H1 (cell line): ENCODE measurements around the gene LDLRAP1. TPM values are rescaled to one million over a fixed set of nuclear protein-coding genes. Genes with fewer than 3 reads are reported as not detected.
A peak's percentile ranks its signal among the peaks of the same experiment; 100 is the strongest.

Source experiments
- CTCF ChIA-PET: fragments of 300-600 bp; sonication (Branson Sonifier 250); formaldehyde crosslinking; loops from one replicate; lab custom pipeline; 2021; ENCODE audit not compliant: partially characterized antibody; lab: Charles Lee
- POLR2A ChIA-PET: fragments of 300-600 bp; sonication (Branson Sonifier 250); formaldehyde crosslinking; loops from one replicate; lab custom pipeline; 2021; ENCODE audit warnings: inconsistent platforms; ENCODE audit not compliant: partially characterized antibody; lab: Charles Lee
- DNase-seq, 2 experiments: peaks; one replicate each; pipeline versions ENCODE4 v3.0.0 to v3.0.0-alpha.2; 2010 to 2022; ENCODE audit warnings: low spot score in 2 of 2, low read depth in 1 of 2, mixed read lengths in 1 of 2
- FAIRE-seq: peaks from 2 replicates; lab custom pipeline; 2011; peaks lifted over from hg19 to GRCh38; lab: Jason Lieb, UNC
- H2AFZ ChIP-seq: 2 replicates; pipeline ENCODE4 v1.8.1; 2012; ENCODE audit warnings: low read length, inconsistent platforms
- H2AK5ac ChIP-seq: 2 replicates; pipeline ENCODE4 v1.6.1; 2013; ENCODE audit warnings: low read depth, low read length
- H2BK120ac ChIP-seq: replicated peaks from 2 replicates; pipeline ENCODE3; 2013; ENCODE audit warnings: low read depth, low read length, inconsistent platforms
- H2BK12ac ChIP-seq: 2 replicates; pipeline ENCODE4 v1.6.1; 2013; ENCODE audit warnings: low read depth, low read length
- H2BK15ac ChIP-seq: 2 replicates; pipeline ENCODE4 v1.6.1; 2013; ENCODE audit warnings: low read length
- H2BK20ac ChIP-seq: 2 replicates; pipeline ENCODE4 v1.6.1; 2013; ENCODE audit warnings: low read length
- H2BK5ac ChIP-seq: 2 replicates; pipeline ENCODE4 v1.6.1; 2013; ENCODE audit warnings: low read depth, low read length
- H3K14ac ChIP-seq: 2 replicates; pipeline ENCODE4 v1.6.1; 2013; ENCODE audit warnings: inconsistent platforms; ENCODE audit not compliant: insufficient read length
- H3K18ac ChIP-seq: 2 replicates; pipeline ENCODE4 v1.6.1; 2013; ENCODE audit warnings: low read length; ENCODE audit errors: extremely low read depth
- H3K23ac ChIP-seq: 2 replicates; pipeline ENCODE4 v1.6.1; 2013; ENCODE audit warnings: inconsistent platforms; ENCODE audit not compliant: insufficient read length
- H3K23me2 ChIP-seq: 2 replicates; pipeline ENCODE4 v1.6.1; 2013; ENCODE audit warnings: low read depth, low read length
- H3K27ac ChIP-seq: 2 replicates; pipeline ENCODE4 v1.6.1; 2011; ENCODE audit warnings: low read depth, low read length, inconsistent platforms
- H3K27me3 ChIP-seq, 4 experiments: replicated peaks in 1 of 4; 1 replicate in 1 of 4; 2 replicates in 3 of 4; pipeline versions ENCODE4 v1.6.1 to v1.8.1; 2011 to 2013; ENCODE audit warnings: low read length in 3 of 4, mild to moderate bottlenecking in 3 of 4, inconsistent platforms in 2 of 4, mixed read lengths in 2 of 4, moderate library complexity in 1 of 4; ENCODE audit not compliant: control insufficient read depth in 3 of 4, insufficient read depth in 3 of 4; ENCODE audit errors: extremely low read depth in 1 of 4
- H3K36me3 ChIP-seq, 4 experiments: 2 replicates each; pipeline versions ENCODE4 v1.6.1 to v1.8.1; 2011 to 2013; ENCODE audit warnings: mild to moderate bottlenecking in 4 of 4, low read length in 3 of 4, moderate library complexity in 2 of 4, control low read depth in 1 of 4, inconsistent platforms in 1 of 4; ENCODE audit not compliant: insufficient read depth in 4 of 4, control insufficient read depth in 2 of 4
- H3K4ac ChIP-seq: replicated peaks from 2 replicates; pipeline ENCODE3; 2013; ENCODE audit warnings: low read length, low read depth, mixed read lengths, inconsistent platforms; ENCODE audit not compliant: insufficient read length
- H3K4me1 ChIP-seq, 4 experiments: replicated peaks in 1 of 4; 1 replicate in 1 of 4; 2 replicates in 3 of 4; pipeline versions ENCODE4 v1.6.1 to v1.8.1; 2011 to 2013; ENCODE audit warnings: low read length in 3 of 4, inconsistent platforms in 2 of 4, mixed read lengths in 1 of 4; ENCODE audit not compliant: insufficient read depth in 4 of 4, control insufficient read depth in 3 of 4
- H3K4me2 ChIP-seq, 2 experiments: 2 replicates each; pipeline versions ENCODE4 v1.6.1 to v1.8.1; 2011 to 2013; ENCODE audit warnings: low read depth in 2 of 2, low read length in 2 of 2, control low read depth in 1 of 2, inconsistent platforms in 1 of 2, mild to moderate bottlenecking in 1 of 2; ENCODE audit not compliant: insufficient read depth in 1 of 2
- H3K4me3 ChIP-seq, 4 experiments: fragments of 200-600, 300-600 bp in 1 of 4; sonication (generic), shearing (Covaris generic), sonication (Bioruptor Twin) in 1 of 4; 2 replicates each; pipeline versions ENCODE4 v1.5.1 to v1.8.1; 2011 to 2016; ENCODE audit warnings: low read length in 4 of 4, low read depth in 3 of 4, control low read depth in 2 of 4, inconsistent platforms in 2 of 4, mild to moderate bottlenecking in 2 of 4, mixed read lengths in 1 of 4, moderate library complexity in 1 of 4; ENCODE audit not compliant: insufficient read depth in 2 of 4; ENCODE audit errors: extremely low read depth in 1 of 4
- H3K56ac ChIP-seq: replicated peaks from 2 replicates; pipeline ENCODE3; 2013; ENCODE audit warnings: low read depth, mild to moderate bottlenecking, mixed read lengths, low read length, inconsistent platforms; ENCODE audit not compliant: insufficient read length
- H3K79me1 ChIP-seq: 2 replicates; pipeline ENCODE4 v1.6.1; 2013; ENCODE audit warnings: low read depth, low read length, control low read depth
- H3K79me2 ChIP-seq, 2 experiments: 2 replicates each; pipeline versions ENCODE4 v1.6.1 to v1.8.1; 2012 to 2013; ENCODE audit warnings: low read length in 2 of 2, mild to moderate bottlenecking in 2 of 2, inconsistent platforms in 1 of 2; ENCODE audit not compliant: insufficient read depth in 2 of 2, control insufficient read depth in 1 of 2
- H3K9ac ChIP-seq, 4 experiments: replicated peaks in 1 of 4; 1 replicate in 1 of 4; 2 replicates in 3 of 4; pipeline versions ENCODE4 v1.6.1 to v1.8.1; 2011 to 2013; ENCODE audit warnings: low read depth in 3 of 4, low read length in 3 of 4, control low read depth in 2 of 4, mild to moderate bottlenecking in 2 of 4, moderate library complexity in 2 of 4, inconsistent platforms in 1 of 4; ENCODE audit errors: extremely low read depth in 1 of 4
- H3K9me3 ChIP-seq, 2 experiments: 2 replicates each; pipeline versions ENCODE4 v1.6.1 to v1.8.1; 2012 to 2013; ENCODE audit warnings: mild to moderate bottlenecking in 2 of 2, moderate library complexity in 2 of 2, control low read depth in 1 of 2, inconsistent platforms in 1 of 2, low read depth in 1 of 2, low read length in 1 of 2, mixed read lengths in 1 of 2; ENCODE audit not compliant: insufficient read depth in 2 of 2
- H4K20me1 ChIP-seq, 2 experiments: replicated peaks in 1 of 2; 2 replicates each; pipeline versions ENCODE3 to v1.8.1; 2011 to 2013; ENCODE audit warnings: inconsistent platforms in 2 of 2, low read length in 2 of 2, mild to moderate bottlenecking in 1 of 2; ENCODE audit not compliant: insufficient read depth in 2 of 2, control insufficient read depth in 1 of 2
- H4K5ac ChIP-seq: 2 replicates; pipeline ENCODE4 v1.6.1; 2013; ENCODE audit warnings: low read length, low read depth, mixed read lengths, inconsistent platforms; ENCODE audit not compliant: insufficient read length
- H4K8ac ChIP-seq: 2 replicates; pipeline ENCODE4 v1.8.0; 2013; ENCODE audit warnings: mild to moderate bottlenecking, moderate library complexity, low read length, inconsistent platforms; ENCODE audit not compliant: insufficient read depth; ENCODE audit errors: extremely low read depth
- H4K91ac ChIP-seq: replicated peaks from 2 replicates; pipeline ENCODE3; 2013; ENCODE audit warnings: low read length, mixed read lengths, inconsistent platforms; ENCODE audit not compliant: insufficient read length
- BRCA1 ChIP-seq: IDR thresholded peaks from 2 replicates; pipeline ENCODE4 v1.6.1; 2012; ENCODE audit warnings: low read depth, low read length, improper control_type of control experiment
- EGR1 ChIP-seq: IDR thresholded peaks from 2 replicates; pipeline ENCODE4 v1.6.1; 2011; ENCODE audit warnings: low read depth, low read length, borderline replicate concordance
- EZH2 ChIP-seq: fragments of 200-600 bp; sonication (generic); IDR thresholded peaks from 2 replicates; pipeline ENCODE4 v1.7.1; 2012; ENCODE audit warnings: low read depth, mild to moderate bottlenecking, moderate library complexity, low read length, inconsistent platforms; ENCODE audit not compliant: severe bottlenecking
- HDAC6 ChIP-seq: IDR thresholded peaks from one replicate; pipeline ENCODE4 v1.7.1; 2012; ENCODE audit warnings: low read depth, mild to moderate bottlenecking, inconsistent platforms, low read length, moderate library complexity
- RBBP5 ChIP-seq: IDR thresholded peaks from 2 replicates; pipeline ENCODE4 v1.7.1; 2012; ENCODE audit warnings: low read depth, mild to moderate bottlenecking, inconsistent platforms, low read length, moderate library complexity, borderline replicate concordance
- RFX5 ChIP-seq: IDR thresholded peaks from 2 replicates; pipeline ENCODE4 v1.6.1; 2011; ENCODE audit warnings: low read depth, low read length, improper control_type of control experiment, borderline replicate concordance
- SP4 ChIP-seq: IDR thresholded peaks from 2 replicates; pipeline ENCODE4 v1.6.1; 2012; ENCODE audit warnings: low read length, inconsistent platforms
- ZNF274 ChIP-seq: IDR thresholded peaks from 2 replicates; pipeline ENCODE4 v1.7.0; 2012; ENCODE audit warnings: low read length, borderline replicate concordance; ENCODE audit errors: extremely low read depth
- WGBS, 2 experiments: shearing (Covaris generic) in 1 of 2; methylation state at CpG; one replicate each; pipeline versions ENCODE4 v1.1.6 to v1.1.7; 2013 to 2015; ENCODE audit warnings: low lambda C conversion rate in 2 of 2, mixed read lengths in 2 of 2, inconsistent platforms in 1 of 2, low coverage in 1 of 2, missing lambda C conversion rate in 1 of 2; ENCODE audit not compliant: insufficient replicate concordance in 2 of 2, insufficient coverage in 1 of 2, insufficient read length in 1 of 2; ENCODE audit errors: extremely low coverage in 1 of 2, missing lambda C conversion rate in 1 of 2; 5-methylcytosine and 5-hydroxymethylcytosine counted together
- polyA plus RNA-seq, 7 experiments: library from polyadenylated mRNA; depleted of rRNA in 3 of 7; stranded (reverse) in 5 of 7; unstranded in 2 of 7; fragments of >200 nt in 5 of 7; fragments of 200-250 nt in 2 of 7; gene quantifications; 1 replicate in 5 of 7; 2 replicates in 1 of 7; 4 replicates in 1 of 7; pipeline versions ENCODE4 v1.2.1 to v1.2.3, GENCODE V29; 2011 to 2013; ENCODE audit warnings: missing spikeins in 2 of 7, mixed read lengths in 2 of 7
- total RNA-seq: library from RNA; stranded (reverse); fragmentation: NEBNext Ultra II Directional; extraction: Animal tissue kit (Norgen Biotek cat#: 25700); gene quantifications from 2 replicates; pipeline ENCODE4 v1.2.1, GENCODE V29; 2021

LDLRAP1 gene
- total and polyA plus RNA-seq, 2 of the 8 experiments (the other 6 are each of a cell fraction or from before 2014, with no cell fraction given): 12.8 to 13.2 TPM

- H3K79me1 ChIP-seq: no peaks in the 10 kb centered on the region
- no peak overlapping the region for H3K4ac ChIP-seq
- no peaks in the 10 kb centered on the region for H3K27me3 ChIP-seq
- H4K8ac ChIP-seq: 0 out of 2 replicates have a peak overlapping the region, but pooled peaks have one; percentile 37
- 77% methylated on average over 8 of the region's 8 CpGs; no CpG with 5 or more reads in 1 of the 2 experiments for WGBS, 2 experiments
- no peaks in the 10 kb centered on the region for H3K36me3 ChIP-seq
- H2AK5ac ChIP-seq: 0 out of 2 replicates have a peak overlapping the region, but pooled peaks have one; percentile 53
- H4K20me1 ChIP-seq: peaks cover 0 to 4% of the 10 kb centered on the region in 2 experiments
- no peak for DNase-seq
- H2BK5ac ChIP-seq: no peak overlapping the region
- no peak overlapping the region for H3K18ac ChIP-seq
- no peak overlapping the region; the same call in 1 of the 2 replicates for H2BK15ac ChIP-seq
- no peaks in the 10 kb centered on the region for H3K9me3 ChIP-seq
- H2BK20ac ChIP-seq: no peak overlapping the region
- no peak overlapping the region for H3K9ac ChIP-seq
- H3K4me1 ChIP-seq: peaks cover 0 to 27% (median 13%) of the 10 kb centered on the region in 4 experiments; a peak in 6 of 7 replicates
- H2BK12ac ChIP-seq: no peak overlapping the region; the same call in 1 of the 2 replicates
- no peaks in the 10 kb centered on the region for H3K23me2 ChIP-seq
- no peak overlapping the region for H2AFZ ChIP-seq
- POLR2A ChIA-PET: no interaction called here
- H4K5ac ChIP-seq: no peak overlapping the region
- no peaks in the 10 kb centered on the region for H3K79me2 ChIP-seq
- CTCF ChIA-PET: interaction anchor here (0.9 to 5.5 kb wide), 26 partner anchors 9 to 462 kb away, joined by 3 to 92 read pairs (median 7); partner anchors contain the start of gene LDLRAP1
- H3K27ac ChIP-seq: no peak overlapping the region
- FAIRE-seq: no peak
- H3K56ac ChIP-seq: no peak overlapping the region
- H4K91ac ChIP-seq: no peak overlapping the region
- no peak overlapping the region for H2BK120ac ChIP-seq
- no peak overlapping the region for H3K4me3 ChIP-seq
- no peak overlapping the region for H3K23ac ChIP-seq
- no peak overlapping the region for H3K14ac ChIP-seq
- H3K4me2 ChIP-seq: no peak overlapping the region
- TF ChIP-seq SP4 (no peak), BRCA1 (no peak), EGR1 (no peak), RFX5 (no peak), HDAC6 (no peak), ZNF274 (no peak), EZH2 (no peak), RBBP5 (no peak)
Measured at GRCh38 chr1:25573961-25574360, 30.6 kb downstream of the LDLRAP1 start.
